Fibroblast of mammary gland (primary cell): ENCODE measurements around the gene UBE2Z.
A peak's percentile ranks its signal among the peaks of the same experiment; 100 is the strongest.

ENCODE experiments used
- DNase-seq: peaks from one replicate; pipeline ENCODE4 v3.0.0-alpha.2; 2010; ENCODE audit warnings: low read depth
- H3K4me3 ChIP-seq: 2 replicates; pipeline ENCODE4 v1.5.1; 2011; ENCODE audit warnings: low read depth, mild to moderate bottlenecking, low read length, moderate library complexity; ENCODE audit not compliant: control insufficient read depth
- TF ChIP-seq, protein P1 (sequence below): conservative IDR thresholded peaks from 2 replicates; pipeline ENCODE4 v1.5.1; 2011; ENCODE audit warnings: low read depth, low read length, inconsistent platforms; ENCODE audit not compliant: control insufficient read depth, insufficient read depth

The UBE2Z gene

DNA sequence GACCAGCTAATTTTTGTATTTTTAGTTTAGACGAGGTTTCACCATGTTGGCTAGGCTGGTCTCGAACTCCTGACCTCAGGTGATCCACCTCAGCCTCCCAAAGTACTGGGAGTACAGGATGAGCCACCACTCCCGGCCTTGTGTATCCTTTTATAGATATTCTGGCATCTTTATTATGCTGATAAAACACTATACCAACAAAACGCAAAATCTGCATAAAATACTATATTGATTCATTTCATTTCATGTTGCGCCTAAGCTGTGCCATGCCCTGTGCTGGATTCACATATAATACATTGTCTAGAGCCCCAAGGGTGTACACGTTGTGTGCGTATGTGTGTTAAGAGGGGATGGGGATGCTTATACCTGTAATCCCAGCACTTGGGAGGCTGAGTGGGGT lies 3.8 kb upstream of the UBE2Z start:
- TF ChIP-seq, protein P1, sequence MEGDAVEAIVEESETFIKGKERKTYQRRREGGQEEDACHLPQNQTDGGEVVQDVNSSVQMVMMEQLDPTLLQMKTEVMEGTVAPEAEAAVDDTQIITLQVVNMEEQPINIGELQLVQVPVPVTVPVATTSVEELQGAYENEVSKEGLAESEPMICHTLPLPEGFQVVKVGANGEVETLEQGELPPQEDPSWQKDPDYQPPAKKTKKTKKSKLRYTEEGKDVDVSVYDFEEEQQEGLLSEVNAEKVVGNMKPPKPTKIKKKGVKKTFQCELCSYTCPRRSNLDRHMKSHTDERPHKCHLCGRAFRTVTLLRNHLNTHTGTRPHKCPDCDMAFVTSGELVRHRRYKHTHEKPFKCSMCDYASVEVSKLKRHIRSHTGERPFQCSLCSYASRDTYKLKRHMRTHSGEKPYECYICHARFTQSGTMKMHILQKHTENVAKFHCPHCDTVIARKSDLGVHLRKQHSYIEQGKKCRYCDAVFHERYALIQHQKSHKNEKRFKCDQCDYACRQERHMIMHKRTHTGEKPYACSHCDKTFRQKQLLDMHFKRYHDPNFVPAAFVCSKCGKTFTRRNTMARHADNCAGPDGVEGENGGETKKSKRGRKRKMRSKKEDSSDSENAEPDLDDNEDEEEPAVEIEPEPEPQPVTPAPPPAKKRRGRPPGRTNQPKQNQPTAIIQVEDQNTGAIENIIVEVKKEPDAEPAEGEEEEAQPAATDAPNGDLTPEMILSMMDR: no peak
- no peak overlapping the region for H3K4me3 ChIP-seq
- DNase-seq: no peak

DNA sequence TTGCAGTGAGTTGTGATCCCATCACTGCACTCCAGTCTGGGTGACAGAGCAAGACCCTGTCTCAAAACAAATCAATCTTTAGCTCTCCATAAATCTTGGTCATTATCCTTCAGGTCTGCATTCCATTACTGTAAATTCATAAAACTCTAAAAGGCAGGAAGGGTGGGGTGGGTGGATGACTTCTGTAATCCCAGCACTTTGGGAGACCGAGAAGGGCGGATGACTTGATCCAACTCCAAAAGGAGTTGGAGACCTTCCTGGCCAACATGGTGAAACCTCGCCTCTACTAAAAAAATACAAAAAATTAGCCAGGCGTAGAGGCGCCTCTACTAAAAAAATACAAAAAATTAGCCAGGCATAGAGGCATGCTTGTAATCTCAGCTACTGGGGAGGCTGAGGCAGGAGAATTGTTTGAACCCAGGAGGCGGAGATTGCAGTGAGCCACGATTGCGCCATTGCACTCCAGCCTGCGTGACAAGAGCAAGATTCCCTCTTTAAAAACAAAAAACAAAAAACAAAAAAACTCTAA lies 2.2 kb upstream of the UBE2Z start:
- DNase-seq: no peak
- TF ChIP-seq, protein P1: no peak
- no peak overlapping the region for H3K4me3 ChIP-seq

DNA sequence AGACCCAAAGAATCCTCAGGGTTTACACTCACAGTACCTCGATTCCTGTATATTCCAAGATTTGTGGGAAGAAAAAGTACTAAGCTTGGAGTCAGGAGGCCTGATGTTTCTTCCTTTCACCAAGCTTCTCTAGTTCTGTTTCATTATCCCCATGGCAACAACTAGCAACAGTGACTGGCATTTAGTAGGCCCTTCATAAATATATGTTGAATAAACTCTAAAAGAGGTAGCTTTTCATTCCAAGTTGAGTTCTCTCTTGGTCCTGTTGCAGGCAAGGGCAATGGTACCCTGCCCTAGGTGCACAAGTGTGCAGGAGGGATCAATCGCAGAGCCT lies 527 bp upstream of the UBE2Z start:
- H3K4me3 ChIP-seq: peak overlapping the region; percentile 84
- TF ChIP-seq, protein P1: no peak
- DNase-seq: peak; percentile 65

DNA sequence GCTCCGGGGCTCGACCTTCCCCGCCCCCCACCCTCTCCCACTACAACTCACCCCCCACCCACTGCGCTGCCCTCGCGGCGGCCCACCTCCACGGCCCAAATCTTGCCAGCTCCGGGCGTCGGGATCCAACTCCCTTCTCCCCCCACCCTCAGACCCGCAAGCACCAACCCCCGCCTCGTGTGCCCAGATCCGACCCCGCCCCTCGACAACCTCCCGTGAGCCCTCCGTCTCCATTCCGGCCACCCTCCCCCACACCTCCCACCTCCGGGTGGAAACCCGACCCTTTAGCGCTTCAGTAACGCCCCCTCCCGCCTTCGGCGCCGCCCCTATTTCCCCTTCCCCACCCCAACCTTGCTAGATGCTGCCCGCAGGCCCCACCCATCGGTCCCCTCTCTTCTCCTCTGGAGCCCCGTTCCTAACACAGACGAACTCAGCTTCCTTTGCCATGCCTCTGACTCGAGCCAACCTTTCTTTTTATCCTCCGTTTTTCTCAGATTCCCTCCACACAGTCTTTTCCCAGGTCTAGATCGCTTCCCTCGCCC lies 717 bp downstream of the UBE2Z start:
- TF ChIP-seq, protein P1: no peak
- H3K4me3 ChIP-seq: peak overlapping the region; percentile 84
- peak; percentile 79 for DNase-seq

DNA sequence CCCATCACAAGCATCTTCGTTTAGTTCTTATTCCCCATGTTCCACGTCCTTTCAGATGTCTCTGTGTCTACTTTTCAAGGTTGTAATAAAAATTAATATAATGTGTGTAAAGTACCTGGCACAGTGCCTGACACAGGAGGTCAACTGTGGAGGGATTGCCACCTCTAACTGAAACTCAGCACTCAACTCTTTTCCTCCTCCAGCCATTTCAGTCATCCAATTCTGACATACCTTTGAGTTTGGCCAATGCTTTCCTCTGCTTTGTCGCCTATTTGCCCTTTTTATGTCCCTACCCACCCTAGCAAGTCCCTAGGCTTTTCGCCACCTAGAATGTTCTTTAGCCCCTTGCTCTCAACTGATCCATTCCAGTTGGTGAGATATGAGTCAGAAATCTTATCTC lies 1.6 kb downstream of the UBE2Z start:
- TF ChIP-seq, protein P1: no peak
- peak overlapping the region; percentile 84 for H3K4me3 ChIP-seq
- DNase-seq: no peak

DNA sequence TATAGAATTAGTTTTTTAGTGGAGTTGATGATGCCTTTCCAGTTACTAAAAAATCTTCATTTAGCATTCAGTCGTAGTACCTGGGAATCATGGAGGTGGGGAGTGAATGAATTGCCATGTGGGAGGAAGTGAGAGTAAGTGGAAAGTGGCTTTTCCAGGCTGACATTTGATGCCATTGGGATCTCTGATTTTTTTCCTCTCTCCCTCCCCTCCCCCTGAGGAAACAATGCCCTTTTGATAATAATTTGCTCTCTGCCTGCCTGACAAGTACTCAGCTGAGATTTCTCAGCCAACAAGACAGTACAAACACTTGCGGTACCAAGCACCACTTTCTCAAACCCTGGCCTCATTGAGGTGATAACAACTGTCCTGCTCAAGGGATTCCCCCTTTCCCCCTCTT lies 2.2 kb downstream of the UBE2Z start:
- no peak for DNase-seq
- TF ChIP-seq, protein P1: no peak
- peak overlapping the region; percentile 84 for H3K4me3 ChIP-seq

DNA sequence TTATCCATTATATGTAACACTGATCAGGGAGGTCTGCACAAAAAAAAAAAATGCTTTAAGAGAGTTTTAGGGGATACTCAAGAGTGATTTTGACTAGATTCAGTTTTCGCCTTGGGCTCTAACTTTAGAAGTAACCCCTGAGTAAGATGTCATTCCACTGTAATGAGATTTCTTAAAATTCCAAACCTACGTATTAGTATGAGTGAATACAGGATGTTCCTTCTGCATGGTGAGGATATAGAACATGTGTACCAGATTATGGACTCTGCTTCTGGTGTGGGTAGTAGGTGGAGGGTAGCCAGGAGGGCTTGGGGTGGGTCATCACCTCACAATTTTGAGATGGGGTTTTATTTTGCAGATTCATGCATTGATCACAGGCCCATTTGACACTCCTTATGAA lies 4.3 kb downstream of the UBE2Z start:
- no peak overlapping the region for H3K4me3 ChIP-seq
- TF ChIP-seq, protein P1: no peak
- peak; percentile 64 for DNase-seq
